SK-N-SH (cell line): ENCODE data around the gene GLRA1.

Experiments used
- EP300 ChIP-seq, 2 experiments: IDR thresholded peaks; 2 replicates each; pipeline versions ENCODE4 v1.4.0 to v1.6.1; 2012; ENCODE audit warnings: borderline replicate concordance in 1 of 2, low read depth in 1 of 2, low read length in 1 of 2
- EZH2phosphoT487 ChIP-seq: fragments of 200-600 bp; sonication (generic); IDR thresholded peaks from 2 replicates; pipeline ENCODE4 v1.6.1; 2017; ENCODE audit warnings: low read depth, mixed run types, mild to moderate bottlenecking, antibody characterized with exemption, moderate library complexity, borderline replicate concordance
- MXI1 ChIP-seq: IDR thresholded peaks from 2 replicates; pipeline ENCODE4 v1.6.1; 2012; ENCODE audit warnings: mild to moderate bottlenecking, low read depth, low read length, improper control_type of control experiment
- TAF1 ChIP-seq: IDR thresholded peaks from 2 replicates; pipeline ENCODE4 v1.6.1; 2012; ENCODE audit warnings: low read depth, mild to moderate bottlenecking, low read length, moderate library complexity, borderline replicate concordance

DNA sequence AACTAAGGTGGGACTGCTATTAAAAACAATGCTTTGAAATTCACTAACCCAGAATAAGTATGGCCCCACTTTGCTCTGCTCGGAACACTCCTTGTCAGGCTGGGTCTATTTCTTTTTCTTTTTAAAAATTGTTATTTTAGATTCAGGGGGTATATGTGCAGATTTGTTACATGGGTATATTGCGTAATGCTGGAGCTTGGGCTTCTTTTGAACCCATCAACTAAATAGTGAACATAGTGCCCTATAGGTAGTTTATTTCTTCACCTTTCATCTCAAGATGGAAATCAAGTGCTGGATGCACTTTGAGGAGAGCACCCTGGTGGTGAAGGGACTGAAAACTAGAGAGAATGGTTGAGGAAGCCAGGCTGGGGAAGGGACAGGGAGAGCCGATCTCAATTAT, 51.0 kb downstream of the GLRA1 start:
- no peak for TF ChIP-seq EP300 (IDR thresholded peaks at IDR 0.05; ENCODE audit: borderline replicate concordance in 1 of 2, low read depth in 1 of 2, low read length in 1 of 2)
- no peak for TF ChIP-seq EZH2phosphoT487
- no peak for TF ChIP-seq MXI1
- TF ChIP-seq TAF1, result no peak
